ENCODE measurements around the gene EPS15. TPM values are rescaled to one million over a fixed set of nuclear protein-coding genes. Genes with fewer than 3 reads are reported as not detected.
"Not testable (repeated sequence)": the region's sequence is repeated elsewhere in the genome, so short reads cannot be mapped to it uniquely, and the experiment has no call there.

Gene EPS15
- total RNA-seq, 1 donor from 2014 or later, result 44.9 TPM

DNA sequence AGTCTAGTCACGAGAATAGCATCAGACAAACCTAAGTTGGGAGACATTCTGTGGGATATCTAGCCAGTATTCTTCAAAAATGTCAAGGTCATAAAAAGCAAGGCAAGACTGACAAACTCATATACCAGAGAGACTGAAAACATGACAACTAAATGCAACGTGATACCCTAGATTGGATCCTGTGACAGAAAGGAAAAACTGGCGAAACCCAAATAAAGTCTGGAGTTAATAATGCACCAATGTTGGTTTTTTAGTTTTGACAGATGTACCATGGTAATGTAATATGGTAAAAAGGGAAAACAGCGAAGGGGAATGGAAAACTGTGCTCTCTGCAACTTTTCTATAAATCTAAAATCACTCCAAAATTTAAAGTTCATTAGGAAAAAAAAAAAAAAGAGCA, 64.5 kb downstream of the EPS15 start:
- no peak overlapping the region for H3K27ac ChIP-seq (ENCODE audit: low read depth, low read length)
- peaks cover 4 to 16% (median 8%) of the 10 kb centered on the region in 3 donors for H3K36me3 ChIP-seq (ENCODE audit: control insufficient read depth in 3 of 3, insufficient read depth in 3 of 3, low read length in 3 of 3)
- H3K27me3 ChIP-seq (ENCODE audit: control insufficient read depth in 3 of 3, insufficient read depth in 3 of 3, low read length in 3 of 3), result no peaks in the 10 kb centered on the region
- no peak overlapping the region for H3K9ac ChIP-seq (ENCODE audit: low read depth in 1 of 3, low read length in 3 of 3)
- no peaks in the 10 kb centered on the region for H3K4me1 ChIP-seq (ENCODE audit: control insufficient read depth in 3 of 3, insufficient read depth in 3 of 3, low read length in 3 of 3)
- H3K4me3 ChIP-seq (ENCODE audit: low read length in 3 of 3), result no peak overlapping the region
- H3K9me3 ChIP-seq (ENCODE audit: control insufficient read depth in 3 of 3, low read length in 3 of 3), result no peaks in the 10 kb centered on the region

DNA sequence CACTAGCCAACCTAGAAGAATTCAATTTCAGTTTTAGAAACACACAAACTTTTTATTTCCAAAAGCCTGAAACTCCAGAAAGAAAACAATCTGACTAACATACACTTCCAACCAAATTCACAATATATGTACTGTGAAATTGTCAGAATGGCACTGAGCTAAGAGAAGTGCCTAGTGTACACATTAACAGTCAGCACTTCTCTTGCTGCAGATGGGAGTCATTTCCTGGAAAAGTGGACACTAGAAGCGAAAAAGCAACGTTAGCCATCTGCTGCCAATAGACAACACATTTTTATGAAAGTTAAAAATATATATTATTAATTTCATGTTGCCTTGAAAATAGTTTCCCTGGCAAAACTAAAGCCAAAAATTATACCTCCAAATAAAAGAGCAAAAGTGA, 66.1 kb downstream of the EPS15 start:
- H3K27ac ChIP-seq (ENCODE audit: low read depth, low read length), result no peak overlapping the region
- no peaks in the 10 kb centered on the region for H3K27me3 ChIP-seq (ENCODE audit: control insufficient read depth in 3 of 3, insufficient read depth in 3 of 3, low read length in 3 of 3)
- H3K9ac ChIP-seq (ENCODE audit: low read depth in 1 of 3, low read length in 3 of 3), result no peak overlapping the region
- no peak overlapping the region for H3K4me3 ChIP-seq (ENCODE audit: low read length in 3 of 3)
- H3K36me3 ChIP-seq (ENCODE audit: control insufficient read depth in 3 of 3, insufficient read depth in 3 of 3, low read length in 3 of 3), result peaks cover 0 to 10% (median 8%) of the 10 kb centered on the region in 3 donors
- no peaks in the 10 kb centered on the region for H3K4me1 ChIP-seq (ENCODE audit: control insufficient read depth in 3 of 3, insufficient read depth in 3 of 3, low read length in 3 of 3)
- H3K9me3 ChIP-seq (ENCODE audit: control insufficient read depth in 3 of 3, low read length in 3 of 3), result no peaks in the 10 kb centered on the region

DNA sequence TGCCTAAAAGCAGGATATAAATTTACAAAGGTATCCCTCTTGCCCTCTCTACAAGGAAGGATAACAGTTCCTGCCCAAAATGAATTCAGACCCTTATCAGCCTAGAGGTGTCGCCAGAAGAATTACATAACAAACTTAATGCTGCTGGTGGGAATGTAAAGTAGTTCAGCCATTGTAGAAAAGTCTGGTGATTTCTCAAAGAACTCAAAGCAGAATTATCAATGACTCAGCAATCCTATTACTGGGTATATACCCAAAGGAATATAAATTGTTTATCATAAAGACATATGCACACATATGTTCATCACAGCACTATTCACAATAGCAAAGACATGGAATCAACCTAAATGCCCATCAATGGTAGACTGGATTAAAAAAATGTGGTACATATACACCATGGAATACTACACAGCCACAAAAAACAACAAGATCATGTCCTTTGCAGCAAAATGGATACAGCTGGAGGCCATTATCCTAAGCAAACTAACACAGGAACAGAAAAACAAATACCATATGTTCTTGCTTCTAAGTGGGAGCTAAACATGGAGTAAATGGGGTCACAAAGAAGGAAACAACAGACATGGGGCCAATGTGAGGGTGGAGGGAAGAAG, 70.1 kb downstream of the EPS15 start:
- not testable (repeated sequence) for H3K9ac ChIP-seq (ENCODE audit: low read depth in 1 of 3, low read length in 3 of 3); H3K27me3 ChIP-seq (ENCODE audit: control insufficient read depth in 3 of 3, insufficient read depth in 3 of 3, low read length in 3 of 3); H3K4me1 ChIP-seq (ENCODE audit: control insufficient read depth in 3 of 3, insufficient read depth in 3 of 3, low read length in 3 of 3); H3K9me3 ChIP-seq (ENCODE audit: control insufficient read depth in 3 of 3, low read length in 3 of 3); H3K27ac ChIP-seq (ENCODE audit: low read depth, low read length); H3K4me3 ChIP-seq (ENCODE audit: low read length in 3 of 3)
- H3K36me3 ChIP-seq (ENCODE audit: control insufficient read depth in 3 of 3, insufficient read depth in 3 of 3, low read length in 3 of 3), result peaks cover 0 to 30% (median 10%) of the 10 kb centered on the region in 3 donors

DNA sequence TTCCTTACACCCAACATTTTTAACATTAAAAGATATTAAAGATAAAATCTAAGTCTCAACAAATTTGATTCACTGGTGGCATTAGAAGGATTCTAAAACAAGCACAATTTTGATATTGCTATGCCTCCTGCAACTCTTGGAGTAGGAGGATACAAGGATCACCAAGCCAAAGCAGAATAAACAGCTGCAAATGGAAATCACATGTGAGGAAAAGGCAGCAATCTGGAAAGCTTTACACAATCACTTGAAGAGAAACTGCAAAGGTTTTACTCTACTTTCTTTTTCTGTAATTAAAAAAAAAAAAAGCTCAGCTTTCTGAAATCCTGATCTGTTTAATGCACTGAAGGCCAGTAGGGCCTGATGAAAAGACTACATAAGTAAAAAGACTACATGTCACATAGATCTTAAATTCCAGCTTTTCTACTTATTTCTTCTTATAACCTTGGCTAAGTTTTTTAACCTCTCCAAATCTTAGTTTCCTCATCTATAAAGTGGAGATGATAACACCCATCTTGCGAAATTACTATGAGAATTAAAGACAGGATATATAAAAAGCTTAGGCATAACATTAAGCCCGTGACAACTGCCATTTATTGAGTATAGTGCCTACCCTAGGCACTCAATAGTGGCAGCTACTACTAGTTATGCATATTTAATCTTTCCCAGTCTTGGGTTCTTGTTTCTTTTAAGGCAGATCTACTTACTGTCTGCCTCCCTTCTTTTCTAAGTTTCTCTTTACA, 73.5 kb downstream of the EPS15 start:
- Histone ChIP-seq H3K27ac (ENCODE audit: low read depth, low read length) (peak overlapping the region; percentile 31), H3K4me1 (ENCODE audit: control insufficient read depth in 3 of 3, insufficient read depth in 3 of 3, low read length in 3 of 3) (peaks cover 0 to 10% (median 3%) of the 10 kb centered on the region in 3 donors), H3K36me3 (ENCODE audit: control insufficient read depth in 3 of 3, insufficient read depth in 3 of 3, low read length in 3 of 3) (peaks cover 2 to 27% (median 10%) of the 10 kb centered on the region in 3 donors)

DNA sequence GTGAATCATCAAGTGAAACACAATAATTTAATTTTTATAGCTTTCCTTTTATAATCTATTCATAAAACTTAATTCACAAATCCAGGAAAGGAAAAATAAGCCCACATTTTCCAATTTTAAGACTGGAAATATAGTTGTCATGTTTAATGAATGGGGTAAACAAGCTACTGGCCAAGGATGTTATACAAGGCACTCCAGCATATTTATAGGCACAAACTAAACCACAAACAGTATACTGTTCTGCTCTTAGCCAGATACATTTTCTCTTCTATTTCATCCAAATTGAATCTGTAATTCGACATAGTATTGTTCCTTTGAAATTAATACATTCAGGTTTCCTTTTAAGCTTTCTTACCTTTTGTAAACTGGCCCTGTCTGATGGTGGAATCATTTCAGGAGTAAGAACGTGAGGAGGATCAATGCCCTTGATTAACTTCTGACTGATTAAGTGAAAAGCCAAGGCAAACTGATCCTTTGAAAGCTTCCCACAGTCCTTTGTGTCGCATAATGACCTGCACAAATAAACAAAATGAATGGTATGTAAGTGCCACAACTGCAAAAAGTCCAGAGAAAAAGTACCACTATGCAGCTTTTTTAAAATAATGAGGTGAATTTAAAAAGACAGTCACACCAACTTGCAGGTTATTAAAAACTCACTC, 74.4 kb downstream of the EPS15 start:
- Histone ChIP-seq H3K4me3 (ENCODE audit: low read length in 3 of 3) (no peak overlapping the region), H3K36me3 (ENCODE audit: control insufficient read depth in 3 of 3, insufficient read depth in 3 of 3, low read length in 3 of 3) (peaks cover 7 to 27% (median 7%) of the 10 kb centered on the region in 3 donors), H3K9me3 (ENCODE audit: control insufficient read depth in 3 of 3, low read length in 3 of 3) (no peaks in the 10 kb centered on the region), H3K27me3 (ENCODE audit: control insufficient read depth in 3 of 3, insufficient read depth in 3 of 3, low read length in 3 of 3) (no peaks in the 10 kb centered on the region), H3K4me1 (ENCODE audit: control insufficient read depth in 3 of 3, insufficient read depth in 3 of 3, low read length in 3 of 3) (peaks cover 0 to 10% (median 3%) of the 10 kb centered on the region in 3 donors), H3K9ac (ENCODE audit: low read depth in 1 of 3, low read length in 3 of 3) (no peak overlapping the region), H3K27ac (ENCODE audit: low read depth, low read length) (peak overlapping the region; percentile 31)

More for the DNA sequence above, 73.5 kb downstream of the EPS15 start:
- no peaks in the 10 kb centered on the region for H3K27me3 ChIP-seq (ENCODE audit: control insufficient read depth in 3 of 3, insufficient read depth in 3 of 3, low read length in 3 of 3)
- H3K4me3 ChIP-seq (ENCODE audit: low read length in 3 of 3), result no peak overlapping the region
- H3K9ac ChIP-seq (ENCODE audit: low read depth in 1 of 3, low read length in 3 of 3), result no peak overlapping the region
- no peaks in the 10 kb centered on the region for H3K9me3 ChIP-seq (ENCODE audit: control insufficient read depth in 3 of 3, low read length in 3 of 3)

DNA sequence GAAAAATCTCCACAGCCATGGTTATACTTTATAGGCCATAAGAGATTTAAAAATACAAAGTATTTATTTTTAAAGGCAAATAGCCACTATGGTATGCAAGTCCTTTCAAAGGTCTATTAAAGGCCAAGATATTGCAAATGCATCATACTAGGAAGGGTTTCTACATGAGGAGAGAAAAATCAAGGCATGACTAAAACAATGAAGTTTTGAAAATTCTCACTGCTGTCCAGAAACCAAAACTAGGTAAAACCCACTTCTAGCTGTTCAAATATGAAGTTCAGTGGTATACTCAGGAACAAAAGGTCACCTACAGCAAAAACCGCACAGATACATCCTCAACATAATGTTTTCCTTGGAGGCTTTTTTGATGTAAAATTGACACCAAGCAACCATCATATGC, 75.0 kb downstream of the EPS15 start:
- Histone ChIP-seq H3K4me1 (ENCODE audit: control insufficient read depth in 3 of 3, insufficient read depth in 3 of 3, low read length in 3 of 3) (peaks cover 0 to 10% (median 3%) of the 10 kb centered on the region in 3 donors), H3K9me3 (ENCODE audit: control insufficient read depth in 3 of 3, low read length in 3 of 3) (no peaks in the 10 kb centered on the region), H3K9ac (ENCODE audit: low read depth in 1 of 3, low read length in 3 of 3) (no peak overlapping the region), H3K27me3 (ENCODE audit: control insufficient read depth in 3 of 3, insufficient read depth in 3 of 3, low read length in 3 of 3) (no peaks in the 10 kb centered on the region), H3K36me3 (ENCODE audit: control insufficient read depth in 3 of 3, insufficient read depth in 3 of 3, low read length in 3 of 3) (peaks cover 8 to 32% (median 11%) of the 10 kb centered on the region in 3 donors), H3K4me3 (ENCODE audit: low read length in 3 of 3) (no peak overlapping the region), H3K27ac (ENCODE audit: low read depth, low read length) (no peak overlapping the region)

DNA sequence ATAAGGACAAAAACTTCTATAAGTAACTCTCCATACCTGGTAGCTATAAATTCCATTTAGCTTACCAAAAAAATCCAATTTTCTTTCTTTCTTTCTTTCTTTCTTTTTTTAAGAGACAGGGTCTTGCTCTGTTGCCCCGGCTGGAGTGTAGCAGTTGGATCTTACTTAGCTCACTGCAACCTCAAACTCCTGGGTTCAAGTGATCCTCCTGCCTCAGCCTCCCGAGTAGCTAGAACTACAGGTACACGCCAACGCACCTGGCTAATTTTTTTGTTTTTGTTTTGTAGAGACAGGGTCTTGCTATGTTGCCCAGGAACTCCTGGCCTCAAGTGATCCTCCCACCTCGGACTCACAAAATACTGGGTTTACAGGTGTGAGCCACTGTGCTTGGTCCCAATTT, 75.5 kb downstream of the EPS15 start:
- Histone ChIP-seq H3K27me3 (ENCODE audit: control insufficient read depth in 3 of 3, insufficient read depth in 3 of 3, low read length in 3 of 3) (no peaks in the 10 kb centered on the region), H3K9ac (ENCODE audit: low read depth in 1 of 3, low read length in 3 of 3) (no peak overlapping the region), H3K9me3 (ENCODE audit: control insufficient read depth in 3 of 3, low read length in 3 of 3) (no peaks in the 10 kb centered on the region), H3K27ac (ENCODE audit: low read depth, low read length) (no peak overlapping the region), H3K36me3 (ENCODE audit: control insufficient read depth in 3 of 3, insufficient read depth in 3 of 3, low read length in 3 of 3) (peaks cover 8 to 37% (median 15%) of the 10 kb centered on the region in 3 donors), H3K4me1 (ENCODE audit: control insufficient read depth in 3 of 3, insufficient read depth in 3 of 3, low read length in 3 of 3) (peaks cover 0 to 10% (median 3%) of the 10 kb centered on the region in 3 donors), H3K4me3 (ENCODE audit: low read length in 3 of 3) (no peak overlapping the region)

DNA sequence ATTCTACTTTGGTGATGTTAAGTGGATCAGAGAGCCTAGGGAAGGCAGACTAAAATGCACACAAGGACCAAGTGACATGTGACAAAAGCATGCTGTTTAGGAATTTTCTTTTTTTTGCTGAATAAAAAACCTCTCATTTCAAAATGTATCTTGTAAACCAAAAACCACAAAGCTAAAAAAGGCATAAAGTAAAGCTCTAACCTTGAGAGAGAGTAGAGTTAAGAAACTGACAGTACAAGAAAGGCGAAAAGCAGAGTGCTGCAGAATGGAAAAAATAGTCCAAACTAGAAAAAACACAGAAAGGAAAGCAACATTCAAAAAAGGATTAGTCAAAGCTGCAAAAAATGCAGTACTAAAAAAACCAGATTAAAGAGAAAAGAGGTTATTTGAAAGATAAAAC, 76.5 kb downstream of the EPS15 start:
- Histone ChIP-seq H3K9ac (ENCODE audit: low read depth in 1 of 3, low read length in 3 of 3) (no peak overlapping the region), H3K4me3 (ENCODE audit: low read length in 3 of 3) (no peak overlapping the region), H3K27me3 (ENCODE audit: control insufficient read depth in 3 of 3, insufficient read depth in 3 of 3, low read length in 3 of 3) (no peaks in the 10 kb centered on the region), H3K4me1 (ENCODE audit: control insufficient read depth in 3 of 3, insufficient read depth in 3 of 3, low read length in 3 of 3) (peaks cover 0 to 10% (median 3%) of the 10 kb centered on the region in 3 donors), H3K9me3 (ENCODE audit: control insufficient read depth in 3 of 3, low read length in 3 of 3) (no peaks in the 10 kb centered on the region), H3K27ac (ENCODE audit: low read depth, low read length) (no peak overlapping the region), H3K36me3 (ENCODE audit: control insufficient read depth in 3 of 3, insufficient read depth in 3 of 3, low read length in 3 of 3) (peaks cover 8 to 33% (median 17%) of the 10 kb centered on the region in 3 donors)

DNA sequence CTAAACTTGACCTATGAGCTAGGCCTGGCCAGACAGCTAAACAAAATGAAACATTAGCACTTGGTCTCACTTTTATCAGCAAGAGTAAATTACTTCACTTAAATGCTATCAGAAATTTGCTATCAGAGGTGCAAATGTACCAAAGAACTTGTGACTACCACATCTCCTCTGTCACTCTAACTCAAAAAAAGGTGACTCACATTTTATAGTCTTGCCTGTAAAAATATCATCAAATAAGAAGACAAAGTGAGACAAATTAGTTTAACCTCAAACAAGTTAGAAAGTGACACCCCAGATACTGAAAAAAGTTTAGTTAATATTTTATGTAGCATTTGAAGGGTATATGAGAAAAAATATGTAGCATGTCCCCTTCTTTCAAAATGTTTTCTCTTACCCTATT, 76.9 kb downstream of the EPS15 start:
- H3K9ac ChIP-seq (ENCODE audit: low read depth in 1 of 3, low read length in 3 of 3), result no peak overlapping the region
- no peaks in the 10 kb centered on the region for H3K27me3 ChIP-seq (ENCODE audit: control insufficient read depth in 3 of 3, insufficient read depth in 3 of 3, low read length in 3 of 3)
- no peaks in the 10 kb centered on the region for H3K9me3 ChIP-seq (ENCODE audit: control insufficient read depth in 3 of 3, low read length in 3 of 3)
- H3K36me3 ChIP-seq (ENCODE audit: control insufficient read depth in 3 of 3, insufficient read depth in 3 of 3, low read length in 3 of 3), result peaks cover 8 to 31% (median 17%) of the 10 kb centered on the region in 3 donors
- no peak overlapping the region for H3K4me3 ChIP-seq (ENCODE audit: low read length in 3 of 3)
- peaks cover 0 to 10% (median 3%) of the 10 kb centered on the region in 3 donors for H3K4me1 ChIP-seq (ENCODE audit: control insufficient read depth in 3 of 3, insufficient read depth in 3 of 3, low read length in 3 of 3)
- no peak overlapping the region for H3K27ac ChIP-seq (ENCODE audit: low read depth, low read length)

DNA sequence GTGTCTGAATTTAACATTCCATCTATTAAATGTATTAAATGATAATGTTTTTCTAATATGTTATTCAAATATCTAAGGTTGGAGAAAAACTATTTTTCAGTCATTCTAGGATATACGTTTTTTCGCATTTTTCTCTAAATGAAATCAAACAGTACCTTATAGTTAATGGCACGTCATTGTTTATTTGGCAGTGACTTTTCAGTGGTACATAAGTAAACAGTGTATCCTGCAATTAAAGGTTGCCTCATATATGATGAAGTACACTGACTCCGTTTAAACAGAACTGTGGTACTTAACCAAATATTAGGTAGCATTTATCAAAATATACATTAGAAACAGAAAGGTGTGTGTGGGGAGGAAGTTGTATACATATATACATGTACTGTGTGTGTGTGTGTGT, 79.2 kb downstream of the EPS15 start:
- H3K4me1 ChIP-seq (ENCODE audit: control insufficient read depth in 3 of 3, insufficient read depth in 3 of 3, low read length in 3 of 3), result peaks cover 0 to 4% (median under 1%) of the 10 kb centered on the region in 3 donors
- H3K9ac ChIP-seq (ENCODE audit: low read depth in 1 of 3, low read length in 3 of 3), result no peak overlapping the region
- no peak overlapping the region for H3K27ac ChIP-seq (ENCODE audit: low read depth, low read length)
- H3K9me3 ChIP-seq (ENCODE audit: control insufficient read depth in 3 of 3, low read length in 3 of 3), result no peaks in the 10 kb centered on the region
- no peak overlapping the region for H3K4me3 ChIP-seq (ENCODE audit: low read length in 3 of 3)
- no peaks in the 10 kb centered on the region for H3K27me3 ChIP-seq (ENCODE audit: control insufficient read depth in 3 of 3, insufficient read depth in 3 of 3, low read length in 3 of 3)
- H3K36me3 ChIP-seq (ENCODE audit: control insufficient read depth in 3 of 3, insufficient read depth in 3 of 3, low read length in 3 of 3), result peaks cover 8 to 29% (median 19%) of the 10 kb centered on the region in 3 donors

Measured in skeletal muscle tissue (tissue), 4 donors.